HG03354 (cell line): ENCODE measurements around the gene SIX2.
"Not testable (repeated sequence)": the region's sequence is repeated elsewhere in the genome, so short reads cannot be mapped to it uniquely, and the experiment has no call there.

ENCODE experiments used
- ATAC-seq: cut with Tn5 transposase; IDR thresholded peaks from one replicate; pipeline ENCODE4 v1.9.1; 2021; ENCODE audit warnings: mild to moderate bottlenecking; ENCODE audit not compliant: unreplicated experiment, poor library complexity, severe bottlenecking

Gene SIX2

GRCh38 chr2:45009303-45009927 is at the start of gene SIX2:
Gene SIX2 (minus strand): TSS chr2:45009452. CDS start chr2:45009110, 342 bp downstream.
- no peak for ATAC-seq

- no peak for ATAC-seq
Observed at GRCh38 chr2:45055162-45055605, 45.9 kb upstream of the SIX2 start.

- ATAC-seq: no peak
Observed at GRCh38 chr2:45053966-45054365, 44.7 kb upstream of the SIX2 start.

GRCh38 chr2:45052388-45052928 is 43.2 kb upstream of the SIX2 start:
- ATAC-seq: no peak

GRCh38 chr2:45049569-45050336 is 40.5 kb upstream of the SIX2 start:
- no peak for ATAC-seq

- no peak for ATAC-seq
Observed at GRCh38 chr2:45047301-45047700, 38.0 kb upstream of the SIX2 start.

GRCh38 chr2:45046786-45047185 is 37.5 kb upstream of the SIX2 start:
- no peak for ATAC-seq

- ATAC-seq: no peak
Observed at GRCh38 chr2:45045706-45046105, 36.5 kb upstream of the SIX2 start.

- no peak for ATAC-seq
Observed at GRCh38 chr2:45044916-45045315, 35.7 kb upstream of the SIX2 start.

- ATAC-seq: no peak
Observed at GRCh38 chr2:45043174-45043573, 33.9 kb upstream of the SIX2 start.

GRCh38 chr2:45042401-45042800 is 33.1 kb upstream of the SIX2 start:
- ATAC-seq: no peak

- ATAC-seq: no peak
Observed at GRCh38 chr2:45040786-45041185, 31.5 kb upstream of the SIX2 start.

- not testable (repeated sequence) for ATAC-seq
Observed at GRCh38 chr2:45039804-45040203, 30.6 kb upstream of the SIX2 start.

GRCh38 chr2:45038861-45039260 is 29.6 kb upstream of the SIX2 start:
- ATAC-seq: not testable (repeated sequence)

- no peak for ATAC-seq
Observed at GRCh38 chr2:45033302-45033701, 24.1 kb upstream of the SIX2 start.

GRCh38 chr2:45031028-45031427 is 21.8 kb upstream of the SIX2 start:
- no peak for ATAC-seq

GRCh38 chr2:45030553-45030952 is 21.3 kb upstream of the SIX2 start:
- no peak for ATAC-seq

GRCh38 chr2:45029215-45029614 is 20.0 kb upstream of the SIX2 start:
- no peak for ATAC-seq

GRCh38 chr2:45028276-45028675 is 19.0 kb upstream of the SIX2 start:
- no peak for ATAC-seq

GRCh38 chr2:45026924-45027450 is 17.7 kb upstream of the SIX2 start:
- ATAC-seq: no peak
